K562 (cell line): Measurements from ENCODE around the gene GCHFR. TPM values are rescaled to one million over a fixed set of nuclear protein-coding genes. Genes with fewer than 3 reads are reported as not detected.

Experiments used
- BCOR ChIP-seq: fragments of 450-650 bp; IDR thresholded peaks from 2 replicates; pipeline ENCODE4 v1.6.1; 2016
- EGR1 ChIP-seq: fragments of 450-650 bp; conservative IDR thresholded peaks from 2 replicates; pipeline ENCODE4 v1.6.1; 2017; ENCODE audit warnings: mild to moderate bottlenecking
- ETV6 ChIP-seq, 3 experiments: fragments of 150-350 bp in 1 of 3; sonication (generic) in 1 of 3; formaldehyde crosslinking in 1 of 3; IDR thresholded peaks; 2 replicates each; pipeline versions ENCODE4 v1.6.1 to v1.8.0; 2014 to 2022; ENCODE audit warnings: borderline replicate concordance in 2 of 3, low read depth in 2 of 3, antibody characterized with exemption in 1 of 3, low read length in 1 of 3, mild to moderate bottlenecking in 1 of 3, missing genetic modification reagents in 1 of 3
- MEIS2 ChIP-seq: fragments of 450-650 bp; IDR thresholded peaks from 2 replicates; pipeline ENCODE4 v1.6.1; 2014; ENCODE audit warnings: mild to moderate bottlenecking; ENCODE audit not compliant: partially characterized antibody
- NBN ChIP-seq: fragments of 450-650 bp; IDR thresholded peaks from 2 replicates; pipeline ENCODE4 v1.6.1; 2016; ENCODE audit warnings: low read depth, mild to moderate bottlenecking
- NCOR1 ChIP-seq: fragments of 450-650 bp; IDR thresholded peaks from 2 replicates; pipeline ENCODE4 v1.6.1; 2016; ENCODE audit warnings: mild to moderate bottlenecking, moderate library complexity
- POLR2AphosphoS5 ChIP-seq: IDR thresholded peaks from 2 replicates; pipeline ENCODE4 v1.6.1; 2011; ENCODE audit warnings: mild to moderate bottlenecking, low read depth, low read length, moderate library complexity; ENCODE audit not compliant: control insufficient read depth, insufficient read depth
- RBM39 ChIP-seq: fragments of 200-400 bp; formaldehyde crosslinking; optimal IDR thresholded peaks from 2 replicates; pipeline ENCODE3; 2018; ENCODE audit warnings: low read depth, low read length
- SRSF1 ChIP-seq: fragments of 200-400 bp; formaldehyde crosslinking; IDR thresholded peaks from 2 replicates; pipeline ENCODE4 v1.6.1; 2017; ENCODE audit warnings: mild to moderate bottlenecking, low read depth, low read length, moderate library complexity
- ZNF143 ChIP-seq: sonication (generic); formaldehyde crosslinking; IDR thresholded peaks from 2 replicates; pipeline ENCODE4 v1.9.0; 2022; ENCODE audit warnings: mild to moderate bottlenecking, missing genetic modification reagents
- ZNF311 ChIP-seq: fragments of 250-450 bp; sonication (Bioruptor Pico); IDR thresholded peaks from 2 replicates; pipeline ENCODE4 v1.4.0; 2020; ENCODE audit warnings: mild to moderate bottlenecking, moderate library complexity
- ZNF384 ChIP-seq: IDR thresholded peaks from 2 replicates; pipeline ENCODE4 v1.6.1; 2012; ENCODE audit warnings: low read depth, low read length, improper control_type of control experiment
- polyA plus RNA-seq, 8 experiments: library from polyadenylated mRNA; depleted of rRNA in 4 of 8; stranded (reverse) in 5 of 8; unstranded in 3 of 8; fragments of >200 nt; fragmentation: Nextera tagmentation in 2 of 8; fragmentation: Illumina TruSeq in 1 of 8; extraction: Ambion mirVana in 2 of 8; extraction: Trizol in 1 of 8; gene quantifications; 2 replicates each; pipeline versions ENCODE4 v1.2.1 to v1.2.3, GENCODE V29; 2011 to 2014; ENCODE audit warnings: inconsistent platforms in 1 of 8, missing spikeins in 1 of 8
- total RNA-seq, 7 experiments: library from RNA; depleted of rRNA in 6 of 7; stranded (reverse); fragments of >200 nt in 6 of 7; fragmentation: Illumina TruSeq in 2 of 7; extraction: Trizol in 2 of 7; gene quantifications; 2 replicates each; pipeline versions ENCODE4 v1.2.1 to v1.2.3, GENCODE V29; 2011 to 2021; ENCODE audit warnings: low replicate concordance in 1 of 7
- TF ChIP-seq, protein P1 (sequence below), 3 experiments: IDR thresholded peaks in 2 of 3; conservative IDR thresholded peaks in 1 of 3; 2 replicates each; pipeline ENCODE4 v1.5.1; 2011 to 2012; ENCODE audit warnings: low read length in 3 of 3, mild to moderate bottlenecking in 3 of 3, control low read depth in 2 of 3, improper control_type of control experiment in 1 of 3, inconsistent platforms in 1 of 3, low read depth in 1 of 3, mixed read lengths in 1 of 3, moderate library complexity in 1 of 3; ENCODE audit not compliant: insufficient read depth in 2 of 3
- TF ChIP-seq, protein P2 (sequence below), 2 experiments: fragments of 450-650 bp; IDR thresholded peaks; 2 replicates each; pipeline ENCODE4 v1.6.1; 2016; ENCODE audit warnings: mild to moderate bottlenecking in 2 of 2, borderline replicate concordance in 1 of 2, low read depth in 1 of 2, moderate library complexity in 1 of 2

GCHFR gene
- total and polyA plus RNA-seq, 9 of the 15 experiments (the other 6 are each of a cell fraction or from before 2014, with no cell fraction given) = 8.7 to 83.5 (median 20.8) TPM

DNA sequence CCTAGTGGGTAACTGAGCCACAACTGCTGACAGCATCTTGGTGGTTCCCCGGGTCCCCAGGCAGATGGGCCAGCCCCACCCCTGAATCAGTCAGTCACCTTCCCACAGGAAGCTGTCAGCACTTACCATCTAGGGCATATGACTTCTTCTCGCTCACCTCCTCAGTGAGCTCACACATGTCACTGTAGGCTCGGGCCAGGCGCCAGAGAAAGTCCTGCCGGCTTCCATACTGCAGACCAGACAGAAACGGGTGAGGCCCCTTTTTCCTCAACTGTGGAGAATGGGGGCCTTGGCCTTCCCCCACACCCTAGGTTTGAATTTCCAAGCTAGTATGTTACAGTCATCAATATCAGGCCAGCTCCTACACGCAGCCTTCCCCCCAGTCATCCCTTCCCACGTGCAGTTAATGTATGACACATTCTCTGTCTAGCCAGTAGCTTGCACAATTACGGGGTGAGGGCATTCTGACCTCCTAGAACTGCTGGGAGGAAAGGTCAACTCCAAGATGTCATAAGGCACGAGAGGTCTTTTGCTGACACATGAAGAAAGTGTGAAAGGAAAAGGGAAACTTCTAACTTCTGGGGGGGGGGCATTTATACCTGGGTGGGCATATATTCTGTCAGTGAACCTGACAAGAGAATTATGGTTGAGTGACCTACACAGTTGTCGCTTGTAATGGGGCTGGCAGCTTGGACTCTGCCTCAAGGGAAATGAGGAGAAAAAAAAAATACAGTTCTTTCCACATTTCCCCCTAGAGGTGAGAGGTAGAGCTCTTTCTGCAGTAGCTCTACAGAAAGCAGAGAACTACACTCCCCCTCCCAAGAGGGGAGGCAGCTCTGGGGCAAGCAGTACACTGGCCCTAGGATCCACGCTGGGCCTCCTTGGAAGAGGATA lies 19.7 kb upstream of the GCHFR start (continued):
- TF ChIP-seq MEIS2 (peak; percentile 30), POLR2AphosphoS5 (peak; percentile 11; the same call in 1 of the 2 replicates), NBN (no peak), ZNF384 (peak; percentile 63), ZNF311 (no peak), NCOR1 (peak; percentile 77), RBM39 (no peak), SRSF1 (no peak), EGR1 (peak; percentile 32), BCOR (no peak), ZNF143 (CRISPR knock-in tag) (no peak), ETV6 (IDR thresholded peaks at IDR 0.05; ENCODE audit: borderline replicate concordance in 1 of 2, low read depth in 2 of 2, low read length in 1 of 2) (no peak), ETV6 (CRISPR knock-in tag; IDR thresholded peaks at IDR 0.05; ENCODE audit: borderline replicate concordance) (no peak)
- TF ChIP-seq, protein P1, sequence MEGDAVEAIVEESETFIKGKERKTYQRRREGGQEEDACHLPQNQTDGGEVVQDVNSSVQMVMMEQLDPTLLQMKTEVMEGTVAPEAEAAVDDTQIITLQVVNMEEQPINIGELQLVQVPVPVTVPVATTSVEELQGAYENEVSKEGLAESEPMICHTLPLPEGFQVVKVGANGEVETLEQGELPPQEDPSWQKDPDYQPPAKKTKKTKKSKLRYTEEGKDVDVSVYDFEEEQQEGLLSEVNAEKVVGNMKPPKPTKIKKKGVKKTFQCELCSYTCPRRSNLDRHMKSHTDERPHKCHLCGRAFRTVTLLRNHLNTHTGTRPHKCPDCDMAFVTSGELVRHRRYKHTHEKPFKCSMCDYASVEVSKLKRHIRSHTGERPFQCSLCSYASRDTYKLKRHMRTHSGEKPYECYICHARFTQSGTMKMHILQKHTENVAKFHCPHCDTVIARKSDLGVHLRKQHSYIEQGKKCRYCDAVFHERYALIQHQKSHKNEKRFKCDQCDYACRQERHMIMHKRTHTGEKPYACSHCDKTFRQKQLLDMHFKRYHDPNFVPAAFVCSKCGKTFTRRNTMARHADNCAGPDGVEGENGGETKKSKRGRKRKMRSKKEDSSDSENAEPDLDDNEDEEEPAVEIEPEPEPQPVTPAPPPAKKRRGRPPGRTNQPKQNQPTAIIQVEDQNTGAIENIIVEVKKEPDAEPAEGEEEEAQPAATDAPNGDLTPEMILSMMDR (IDR thresholded peaks at IDR 0.05 in 2 of 3, conservative IDR thresholded peaks at IDR 0.05 in 1 of 3; ENCODE audit: insufficient read depth in 2 of 3, low read depth in 1 of 3, low read length in 3 of 3) = peak; percentile 15 to 22 (median 20); a peak in 2 of 6 replicates
- TF ChIP-seq, protein P2, sequence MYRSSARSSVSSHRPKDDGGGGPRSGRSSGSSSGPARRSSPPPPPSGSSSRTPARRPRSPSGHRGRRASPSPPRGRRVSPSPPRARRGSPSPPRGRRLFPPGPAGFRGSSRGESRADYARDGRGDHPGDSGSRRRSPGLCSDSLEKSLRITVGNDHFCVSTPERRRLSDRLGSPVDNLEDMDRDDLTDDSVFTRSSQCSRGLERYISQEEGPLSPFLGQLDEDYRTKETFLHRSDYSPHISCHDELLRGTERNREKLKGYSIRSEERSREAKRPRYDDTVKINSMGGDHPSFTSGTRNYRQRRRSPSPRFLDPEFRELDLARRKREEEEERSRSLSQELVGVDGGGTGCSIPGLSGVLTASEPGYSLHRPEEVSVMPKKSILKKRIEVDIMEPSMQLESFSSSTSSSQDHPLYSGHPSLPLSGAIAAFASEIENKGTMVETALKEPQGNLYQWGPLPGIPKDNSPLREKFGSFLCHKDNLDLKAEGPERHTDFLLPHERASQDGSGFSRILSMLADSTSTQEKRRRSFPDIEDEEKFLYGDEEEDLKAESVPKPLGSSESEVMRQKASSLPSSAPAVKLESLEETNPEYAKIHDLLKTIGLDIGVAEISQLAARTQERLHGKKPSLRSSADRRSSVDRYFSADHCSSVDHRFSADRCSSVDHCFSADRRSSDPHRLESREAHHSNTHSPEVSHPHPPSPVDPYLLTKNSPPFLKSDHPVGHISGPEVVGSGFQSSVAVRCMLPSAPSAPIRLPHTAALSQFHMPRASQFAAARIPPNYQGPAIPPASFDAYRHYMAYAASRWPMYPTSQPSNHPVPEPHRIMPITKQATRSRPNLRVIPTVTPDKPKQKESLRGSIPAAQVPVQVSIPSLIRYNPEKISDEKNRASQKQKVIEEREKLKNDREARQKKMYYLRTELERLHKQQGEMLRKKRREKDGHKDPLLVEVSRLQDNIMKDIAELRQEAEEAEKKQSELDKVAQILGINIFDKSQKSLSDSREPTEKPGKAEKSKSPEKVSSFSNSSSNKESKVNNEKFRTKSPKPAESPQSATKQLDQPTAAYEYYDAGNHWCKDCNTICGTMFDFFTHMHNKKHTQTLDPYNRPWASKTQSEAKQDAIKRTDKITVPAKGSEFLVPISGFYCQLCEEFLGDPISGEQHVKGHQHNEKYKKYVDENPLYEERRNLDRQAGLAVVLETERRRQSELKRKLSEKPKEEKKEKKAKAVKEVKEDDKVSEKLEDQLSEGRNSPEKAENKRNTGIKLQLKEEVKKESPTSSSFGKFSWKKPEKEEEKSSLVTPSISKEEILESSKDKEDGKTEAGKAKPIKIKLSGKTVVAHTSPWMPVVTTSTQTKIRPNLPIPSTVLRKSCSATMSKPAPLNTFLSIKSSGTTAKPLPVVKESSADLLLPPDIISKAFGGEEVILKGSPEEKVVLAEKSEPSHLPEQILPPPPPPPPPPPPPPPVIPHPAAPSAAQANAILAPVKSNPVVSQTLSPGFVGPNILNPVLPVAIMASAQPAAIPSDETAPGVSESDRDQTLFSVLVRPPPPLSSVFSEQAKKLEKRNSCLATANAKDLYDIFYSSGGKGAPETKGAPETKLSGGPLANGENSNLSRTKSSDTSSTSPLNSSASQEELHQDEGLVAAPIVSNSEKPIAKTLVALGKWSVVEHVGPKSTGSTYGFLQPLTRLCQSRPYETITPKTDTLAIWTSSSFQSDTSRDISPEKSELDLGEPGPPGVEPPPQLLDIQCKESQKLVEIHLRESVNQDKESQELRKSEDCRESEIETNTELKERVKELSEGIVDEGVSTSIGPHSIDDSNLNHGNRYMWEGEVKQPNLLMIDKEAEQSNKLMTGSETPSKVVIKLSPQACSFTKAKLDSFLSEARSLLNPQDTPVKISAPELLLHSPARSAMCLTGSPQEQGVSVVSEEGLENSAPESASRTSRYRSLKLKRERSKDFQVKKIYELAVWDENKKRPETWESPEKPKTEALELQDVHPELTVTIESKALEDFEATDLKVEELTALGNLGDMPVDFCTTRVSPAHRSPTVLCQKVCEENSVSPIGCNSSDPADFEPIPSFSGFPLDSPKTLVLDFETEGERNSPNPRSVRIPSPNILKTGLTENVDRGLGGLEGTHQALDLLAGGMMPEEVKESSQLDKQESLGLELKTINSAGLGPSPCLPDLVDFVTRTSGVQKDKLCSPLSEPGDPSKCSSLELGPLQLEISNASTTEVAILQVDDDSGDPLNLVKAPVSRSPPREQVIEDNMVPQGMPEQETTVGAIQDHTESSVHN (IDR thresholded peaks at IDR 0.05; ENCODE audit: borderline replicate concordance in 1 of 2, low read depth in 1 of 2) = 0 out of 4 replicates have a peak, but pooled peaks of 1 of the 2 experiments have one; percentile 61
